Stimulated activated effector memory CD8-positive, alpha-beta T cell treated with anti-CD3 and anti-CD28 coated beads, Interleukin-12 subunit alpha, Interleukin-12 subunit beta, amount 100 ng/mL, for 72 hours (primary cell): Measurements from ENCODE around the gene RTP3.
"Not testable (repeated sequence)": the region's sequence is repeated elsewhere in the genome, so short reads cannot be mapped to it uniquely, and the experiment has no call there.

Source experiments
- ATAC-seq: fragments of 150-1000 bp; cut with Tn5 transposase; 2 replicates; pipeline ENCODE4 v1.10.0; 2021
- DNase-seq, 2 donors: peaks; one replicate each; pipeline ENCODE4 v3.0.0; 2021 to 2022; ENCODE audit warnings: low spot score in 2 of 2
- H3K27ac Mint-ChIP-seq: one replicate; pipeline ENCODE4 v1.8.0; 2022; ENCODE audit warnings: mild to moderate bottlenecking, mixed read lengths
- H3K36me3 Mint-ChIP-seq: one replicate; pipeline ENCODE4 v1.8.0; 2022; ENCODE audit warnings: mild to moderate bottlenecking, mixed read lengths
- H3K4me1 Mint-ChIP-seq: one replicate; pipeline ENCODE4 v1.8.0; 2022; ENCODE audit warnings: mixed read lengths
- H3K4me3 Mint-ChIP-seq: one replicate; pipeline ENCODE4 v1.8.0; 2022; ENCODE audit warnings: mild to moderate bottlenecking, mixed read lengths
- H3K9me3 Mint-ChIP-seq: one replicate; pipeline ENCODE4 v1.8.0; 2022; ENCODE audit warnings: mixed read lengths

RTP3 gene

GRCh38 chr3:46494491-46494890 lies 3.3 kb upstream of the RTP3 start:
- not testable (repeated sequence) for ATAC-seq, H3K4me1 Mint-ChIP-seq, H3K36me3 Mint-ChIP-seq, H3K27ac Mint-ChIP-seq, H3K9me3 Mint-ChIP-seq, H3K4me3 Mint-ChIP-seq
- DNase-seq = peak in 1 of 2 donors; percentile 15

- no peak overlapping the region for H3K4me3 Mint-ChIP-seq
- no peaks in the 10 kb centered on the region for H3K9me3 Mint-ChIP-seq
- H3K27ac Mint-ChIP-seq = no peak overlapping the region
- no peaks in the 10 kb centered on the region for H3K36me3 Mint-ChIP-seq
- ATAC-seq (no peak), DNase-seq (peak in 1 of 2 donors; percentile 34)
- H3K4me1 Mint-ChIP-seq = no peaks in the 10 kb centered on the region
Measured at GRCh38 chr3:46495901-46496456, 1.8 kb upstream of the RTP3 start.

- H3K4me1 Mint-ChIP-seq = no peaks in the 10 kb centered on the region
- H3K27ac Mint-ChIP-seq = peak overlapping the region; percentile 43
- no peaks in the 10 kb centered on the region for H3K9me3 Mint-ChIP-seq
- no peak overlapping the region for H3K4me3 Mint-ChIP-seq
- peak; percentile 61 for ATAC-seq
- no peaks in the 10 kb centered on the region for H3K36me3 Mint-ChIP-seq
- peak in 1 of 2 donors; percentile 64 for DNase-seq
Measured at GRCh38 chr3:46496746-46497555, 825 bp upstream of the RTP3 start.

GRCh38 chr3:46498916-46499519 lies 1.2 kb downstream of the RTP3 start:
- ATAC-seq = no peak
- Mint-ChIP-seq H3K4me1 (peaks cover 5% of the 10 kb centered on the region), H3K9me3 (no peaks in the 10 kb centered on the region), H3K4me3 (no peak overlapping the region), H3K27ac (no peak overlapping the region), H3K36me3 (no peaks in the 10 kb centered on the region)
- DNase-seq = no peak

- ATAC-seq = no peak
- Mint-ChIP-seq H3K27ac (peak overlapping the region; percentile 8), H3K4me3 (no peak overlapping the region), H3K4me1 (peaks cover 16% of the 10 kb centered on the region), H3K9me3 (peaks cover 3% of the 10 kb centered on the region), H3K36me3 (no peaks in the 10 kb centered on the region)
- peak in 1 of 2 donors; percentile 41 for DNase-seq
Measured at GRCh38 chr3:46500656-46501635, 3.2 kb downstream of the RTP3 start.

- Mint-ChIP-seq H3K4me3 (no peak overlapping the region), H3K36me3 (no peaks in the 10 kb centered on the region), H3K9me3 (peaks cover 3% of the 10 kb centered on the region), H3K27ac (no peak overlapping the region), H3K4me1 (peaks cover 16% of the 10 kb centered on the region)
- DNase-seq = no peak
- no peak for ATAC-seq
Measured at GRCh38 chr3:46501702-46502101, 3.9 kb downstream of the RTP3 start.

- Mint-ChIP-seq H3K36me3 (no peaks in the 10 kb centered on the region), H3K9me3 (peaks cover 3% of the 10 kb centered on the region), H3K27ac (no peak overlapping the region), H3K4me1 (peaks cover 16% of the 10 kb centered on the region), H3K4me3 (no peak overlapping the region)
- ATAC-seq (no peak), DNase-seq (no peak)
Measured at GRCh38 chr3:46503200-46503874, 5.6 kb downstream of the RTP3 start.

- Mint-ChIP-seq H3K9me3 (peaks cover 3% of the 10 kb centered on the region), H3K4me1 (peaks cover 16% of the 10 kb centered on the region), H3K36me3 (no peaks in the 10 kb centered on the region), H3K27ac (no peak overlapping the region), H3K4me3 (no peak overlapping the region)
- DNase-seq (peak in 1 of 2 donors; percentile 50), ATAC-seq (peak; percentile 54)
Measured at GRCh38 chr3:46504789-46505188, 7.0 kb downstream of the RTP3 start.

GRCh38 chr3:46505953-46506352 lies 8.2 kb downstream of the RTP3 start:
- Mint-ChIP-seq H3K9me3 (peaks cover 3% of the 10 kb centered on the region), H3K27ac (no peak overlapping the region), H3K4me3 (no peak overlapping the region), H3K36me3 (no peaks in the 10 kb centered on the region), H3K4me1 (peaks cover 16% of the 10 kb centered on the region)
- DNase-seq = no peak
- no peak for ATAC-seq

- peak in 1 of 2 donors; percentile 38 for DNase-seq
- Mint-ChIP-seq H3K36me3 (no peaks in the 10 kb centered on the region), H3K9me3 (peaks cover 3% of the 10 kb centered on the region), H3K4me1 (peaks cover 16% of the 10 kb centered on the region), H3K4me3 (no peak overlapping the region), H3K27ac (no peak overlapping the region)
- ATAC-seq = no peak
Measured at GRCh38 chr3:46506526-46506925, 8.8 kb downstream of the RTP3 start.

GRCh38 chr3:46508850-46509591 lies 11.2 kb downstream of the RTP3 start:
- H3K4me3 Mint-ChIP-seq = no peak overlapping the region
- DNase-seq (peak in 1 of 2 donors; percentile 15), ATAC-seq (no peak)
- peaks cover 11% of the 10 kb centered on the region for H3K4me1 Mint-ChIP-seq
- H3K36me3 Mint-ChIP-seq = no peaks in the 10 kb centered on the region
- H3K27ac Mint-ChIP-seq = no peak overlapping the region
- H3K9me3 Mint-ChIP-seq = peaks cover 3% of the 10 kb centered on the region

- no peak overlapping the region for H3K4me3 Mint-ChIP-seq
- peaks cover 10% of the 10 kb centered on the region for H3K4me1 Mint-ChIP-seq
- no peak for ATAC-seq
- peaks cover 3% of the 10 kb centered on the region for H3K9me3 Mint-ChIP-seq
- DNase-seq = peak in 1 of 2 donors; percentile 23
- no peaks in the 10 kb centered on the region for H3K36me3 Mint-ChIP-seq
- no peak overlapping the region for H3K27ac Mint-ChIP-seq
Measured at GRCh38 chr3:46509661-46510187, 11.9 kb downstream of the RTP3 start.

GRCh38 chr3:46512191-46512749 lies 14.5 kb downstream of the RTP3 start:
- Mint-ChIP-seq H3K36me3 (no peaks in the 10 kb centered on the region), H3K9me3 (no peaks in the 10 kb centered on the region), H3K4me1 (peaks cover 8% of the 10 kb centered on the region), H3K27ac (no peak overlapping the region), H3K4me3 (no peak overlapping the region)
- ATAC-seq (no peak), DNase-seq (no peak)
